NCI-H526 treated with DMSO at 0.1 percent for 48 hours (cell line): ENCODE measurements around the gene EHMT1.
"Not testable (repeated sequence)": the region's sequence is repeated elsewhere in the genome, so short reads cannot be mapped to it uniquely, and the experiment has no call there.

ENCODE experiments used
- DNase-seq: peaks from one replicate; lab custom pipeline; 2025; lab: John Stamatoyannopoulos, UW

The EHMT1 gene

DNA sequence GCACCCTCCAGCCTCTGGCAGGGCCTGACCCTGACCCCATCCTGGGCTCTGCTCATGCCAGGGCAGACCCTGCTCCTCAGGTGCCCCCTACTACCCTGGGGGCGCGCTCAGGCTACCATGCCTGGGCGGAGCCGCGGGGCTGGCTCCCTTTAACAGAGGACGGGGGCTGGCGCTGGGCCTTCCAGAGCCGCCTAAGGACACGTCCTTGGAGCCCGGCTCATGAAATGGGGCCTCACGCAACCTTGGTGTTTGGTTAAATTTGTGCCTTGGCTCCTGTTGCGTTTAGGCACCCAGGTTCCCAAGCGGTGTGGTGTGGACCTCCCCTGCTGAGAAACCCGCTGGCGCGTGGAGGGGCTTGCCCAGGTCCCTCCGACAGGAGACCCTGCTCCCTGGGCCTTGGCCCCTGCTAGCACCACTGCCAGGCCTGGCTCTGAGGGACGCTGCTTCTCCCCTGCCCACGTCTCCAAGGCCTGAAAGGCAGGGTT is 3.4 kb upstream of the EHMT1 start:
- DNase-seq = no peak

DNA sequence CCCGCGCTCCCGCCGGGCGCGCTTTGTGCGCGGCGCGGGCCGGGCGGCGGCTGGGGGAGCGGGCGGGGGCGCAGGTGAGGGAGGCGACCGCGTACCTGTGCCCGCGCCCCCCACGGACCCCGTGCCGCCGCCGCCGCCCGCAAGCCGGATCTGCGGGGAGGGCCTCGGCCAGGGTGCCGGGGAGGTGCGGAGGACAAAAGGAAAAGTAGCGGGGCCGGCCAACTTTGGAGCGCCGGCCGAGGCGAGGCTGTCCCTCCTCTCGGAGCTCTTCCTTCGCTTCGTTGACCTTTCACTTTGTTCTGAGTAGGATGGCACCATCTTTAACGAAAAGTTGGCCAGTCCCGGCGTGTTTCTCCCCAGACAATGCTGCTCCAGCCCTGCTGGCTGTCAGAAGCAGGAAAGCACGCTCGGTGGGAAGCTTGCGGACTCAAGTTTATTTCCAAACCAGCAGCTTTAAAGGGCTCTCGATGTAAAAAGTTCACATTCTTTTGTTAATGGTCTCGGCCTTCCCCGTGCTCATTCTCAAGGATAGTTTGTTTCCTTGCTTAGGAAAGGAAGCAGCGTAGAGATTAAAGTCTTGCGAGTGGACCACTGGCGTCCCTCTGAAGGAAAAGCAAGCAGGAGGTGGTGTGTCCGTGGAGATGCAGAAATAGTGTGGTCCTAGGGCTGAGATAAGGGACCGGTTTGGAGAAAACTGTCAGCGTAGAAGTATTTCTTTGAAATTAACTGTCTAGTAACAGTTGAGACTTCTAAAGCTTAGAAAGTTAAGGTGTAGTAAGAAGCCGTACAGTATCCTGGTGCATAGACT is 639 bp downstream of the EHMT1 start:
- no peak for DNase-seq

DNA sequence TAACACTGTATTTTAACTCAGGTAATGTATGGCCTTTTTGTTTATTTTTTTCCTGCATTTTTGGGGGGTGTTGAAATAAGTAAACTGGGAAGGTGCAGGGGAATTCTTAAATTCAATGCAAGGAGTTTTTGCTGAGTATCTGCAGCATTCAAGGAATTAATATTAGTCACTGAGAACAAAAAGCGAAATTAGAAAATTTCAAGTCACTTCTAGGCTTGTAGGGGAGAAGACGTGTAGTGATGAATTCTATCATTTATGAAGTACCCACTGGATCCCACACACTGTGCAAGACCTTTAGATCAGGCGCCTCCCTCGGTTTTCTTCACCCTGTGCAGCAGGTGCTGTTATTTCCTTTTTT is 1.2 kb downstream of the EHMT1 start:
- no peak for DNase-seq

DNA sequence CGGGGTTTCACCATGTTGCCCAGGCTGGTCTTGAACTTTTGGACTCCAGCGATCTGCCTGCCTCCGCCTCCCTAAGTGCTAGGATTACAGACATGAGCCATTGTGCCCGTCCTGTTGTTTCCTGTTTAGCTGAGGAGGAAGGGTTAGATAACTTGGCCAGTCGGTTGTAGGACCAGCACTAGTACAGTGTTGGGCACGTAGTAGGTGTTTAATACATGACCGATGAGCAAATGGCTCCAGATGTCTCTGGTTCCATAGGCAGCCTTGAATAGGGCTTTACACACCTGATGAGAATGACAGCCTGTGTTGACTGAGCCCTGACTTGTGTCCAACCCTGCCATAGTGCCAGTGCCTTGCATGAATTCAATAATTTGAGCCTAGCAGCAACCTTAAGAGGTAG is 1.8 kb downstream of the EHMT1 start:
- DNase-seq = no peak

DNA sequence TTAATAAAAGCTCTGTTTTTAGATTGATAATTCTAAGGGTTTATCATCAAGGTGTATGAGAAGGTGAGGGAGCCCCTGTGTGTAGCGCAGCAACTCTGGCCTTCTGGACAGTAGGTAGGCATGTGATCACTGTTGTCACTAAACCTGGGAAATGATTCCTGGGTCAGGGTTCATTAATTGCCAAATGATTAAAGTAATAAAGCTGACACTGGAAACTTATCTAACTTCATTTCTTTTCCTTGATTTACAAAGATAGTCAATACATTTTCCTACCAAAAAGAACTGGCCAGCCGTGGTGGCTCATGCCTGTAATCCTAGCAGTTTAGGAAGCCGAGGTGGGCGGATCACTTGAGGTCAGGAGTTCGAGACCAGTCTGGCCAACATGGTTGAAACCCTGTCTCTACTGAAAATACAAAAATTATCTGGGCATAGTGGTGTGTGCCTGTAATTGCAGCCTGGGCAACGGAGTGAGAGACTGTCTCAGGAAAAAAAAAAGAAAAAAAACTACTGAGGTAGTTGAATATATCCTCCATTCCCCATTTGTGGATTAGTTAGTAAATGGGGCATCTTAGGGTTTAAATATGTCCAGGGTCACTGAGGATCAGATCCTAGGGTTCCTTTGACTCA is 2.4 kb downstream of the EHMT1 start:
- no peak for DNase-seq

DNA sequence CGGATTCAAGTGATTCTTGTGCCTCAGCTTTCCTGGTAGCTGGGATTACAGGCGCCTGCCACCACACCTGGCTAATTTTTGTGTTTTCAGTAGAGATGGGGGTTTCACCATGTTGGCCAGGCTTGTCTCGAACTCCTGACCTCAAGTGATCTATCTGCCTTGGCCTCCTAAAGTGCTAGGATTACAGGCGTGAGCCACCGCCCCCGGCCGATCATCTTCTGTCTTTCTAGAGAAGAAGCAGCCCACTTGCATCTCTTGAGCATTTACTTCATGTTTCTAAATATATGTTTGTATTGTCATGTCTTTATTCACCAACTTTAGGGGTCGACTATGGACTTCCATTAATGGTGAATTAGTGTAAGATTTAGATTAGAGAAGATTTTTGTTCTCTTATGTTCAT is 3.4 kb downstream of the EHMT1 start:
- DNase-seq = not testable (repeated sequence)

DNA sequence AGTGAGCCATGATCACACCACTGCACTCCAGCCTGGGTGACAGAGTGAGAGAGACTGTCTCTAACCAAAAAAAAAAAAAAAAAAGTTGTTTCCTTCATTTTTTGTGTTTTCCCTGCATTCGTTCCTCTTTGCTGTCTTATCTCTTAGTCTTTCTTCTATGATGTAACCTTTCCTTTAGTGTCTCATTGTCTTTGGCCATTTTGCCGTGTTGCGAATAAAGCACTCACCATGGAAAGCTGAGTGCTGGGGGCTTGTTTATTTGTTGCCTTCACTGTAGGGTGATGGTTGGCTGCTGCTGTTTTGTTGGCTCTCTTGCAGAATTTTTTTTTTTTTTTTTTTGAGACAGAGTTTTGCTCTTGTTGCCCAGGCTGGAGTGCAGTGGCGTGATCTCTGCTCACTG is 7.7 kb downstream of the EHMT1 start:
- no peak for DNase-seq

DNA sequence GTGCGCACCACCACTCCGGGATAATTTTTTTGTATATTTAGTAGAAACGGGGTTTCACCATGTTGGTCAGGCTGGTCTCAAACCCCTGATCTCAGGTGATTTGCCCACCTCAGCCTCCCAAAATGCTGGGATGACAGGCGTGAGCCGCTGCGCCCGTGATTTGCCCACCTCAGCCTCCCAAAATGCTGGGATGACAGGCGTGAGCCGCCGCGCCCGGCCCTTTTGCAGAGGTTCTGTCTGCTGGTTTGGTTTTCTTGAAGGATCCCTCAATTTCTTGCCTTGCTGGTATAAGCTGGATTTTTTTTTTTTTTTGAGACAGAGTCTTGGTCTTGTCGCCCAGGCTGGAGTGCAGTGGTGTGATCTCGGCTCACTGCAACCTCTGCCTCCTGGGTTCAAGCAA is 8.6 kb downstream of the EHMT1 start:
- not testable (repeated sequence) for DNase-seq

DNA sequence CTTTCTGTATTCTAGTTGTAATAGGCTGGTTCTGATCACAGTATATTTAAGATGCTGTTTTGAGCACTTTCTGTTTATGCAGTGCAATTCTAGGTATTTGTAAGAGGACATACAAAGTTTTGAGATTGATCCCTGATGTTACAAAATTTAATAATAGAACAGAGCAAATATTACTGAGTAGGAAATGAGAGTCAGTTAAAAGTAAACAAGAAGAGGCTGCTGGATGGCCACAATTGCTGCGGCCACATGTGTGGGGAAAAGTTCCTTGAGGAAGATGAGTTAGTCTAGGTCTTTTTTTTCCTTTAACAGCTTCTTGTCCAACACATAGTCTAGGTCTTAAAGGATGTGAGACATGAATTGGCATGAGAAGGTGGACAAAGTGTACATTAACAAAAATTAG is 11.3 kb downstream of the EHMT1 start:
- no peak for DNase-seq

DNA sequence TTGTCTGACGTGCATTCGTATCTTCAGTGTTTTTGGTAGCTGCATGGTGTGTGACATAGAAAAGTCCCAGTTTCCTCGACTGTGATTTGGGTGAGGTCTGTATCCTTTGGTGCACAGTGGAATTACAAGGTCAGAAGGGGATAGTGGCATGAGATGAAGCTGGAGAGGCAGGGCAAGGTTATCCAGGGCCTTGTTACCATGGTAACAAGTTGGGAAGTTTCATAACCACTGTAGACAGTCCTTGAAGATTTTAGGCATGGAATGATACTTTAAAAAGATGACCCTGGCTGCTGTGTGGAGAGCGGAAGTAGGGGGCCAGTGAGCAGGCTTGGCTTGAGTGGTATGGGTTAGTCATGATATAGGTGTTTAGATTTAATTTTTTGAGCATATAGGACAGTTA is 11.9 kb downstream of the EHMT1 start:
- no peak for DNase-seq

DNA sequence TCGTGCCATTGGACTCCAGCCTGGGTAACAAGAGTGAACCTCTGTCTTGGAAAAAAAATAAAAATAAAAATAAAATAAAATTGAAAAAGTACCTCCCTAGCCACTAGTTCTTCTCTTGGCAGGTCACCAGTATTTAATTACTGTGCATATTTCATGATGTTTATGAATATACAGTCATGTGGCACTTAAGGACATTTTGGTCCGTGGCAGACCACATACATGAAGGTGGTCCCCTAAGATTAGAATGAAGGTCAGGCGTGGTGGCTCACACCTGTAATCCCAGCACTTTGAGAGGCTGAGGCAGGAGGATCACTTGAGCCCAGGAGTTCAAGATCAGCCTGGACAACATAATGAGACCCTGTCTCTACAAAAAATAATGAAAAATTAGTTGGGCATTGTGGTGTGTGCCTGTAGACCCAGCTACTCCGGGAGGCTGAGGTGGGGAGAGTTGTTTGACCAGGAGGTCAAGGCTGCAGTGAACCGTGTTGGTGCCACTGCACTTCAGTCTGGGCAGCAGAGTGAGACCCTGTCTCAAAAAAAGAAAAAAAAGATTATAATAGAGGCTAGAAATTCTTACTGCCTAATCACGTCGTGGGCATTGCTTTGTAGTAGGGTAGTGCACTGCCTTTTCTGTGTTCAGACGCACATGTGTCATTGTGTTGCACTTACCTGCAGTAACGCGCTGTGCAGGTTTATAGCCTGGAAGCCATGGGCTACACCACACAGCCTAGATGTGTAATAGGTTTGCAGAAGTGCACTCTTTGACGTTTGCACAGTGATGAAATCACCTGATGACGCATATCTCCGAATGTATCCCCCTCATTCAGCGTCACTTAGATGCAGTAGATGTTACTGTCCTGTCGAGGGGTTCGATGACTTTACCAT is 12.8 kb downstream of the EHMT1 start:
- DNase-seq = no peak

DNA sequence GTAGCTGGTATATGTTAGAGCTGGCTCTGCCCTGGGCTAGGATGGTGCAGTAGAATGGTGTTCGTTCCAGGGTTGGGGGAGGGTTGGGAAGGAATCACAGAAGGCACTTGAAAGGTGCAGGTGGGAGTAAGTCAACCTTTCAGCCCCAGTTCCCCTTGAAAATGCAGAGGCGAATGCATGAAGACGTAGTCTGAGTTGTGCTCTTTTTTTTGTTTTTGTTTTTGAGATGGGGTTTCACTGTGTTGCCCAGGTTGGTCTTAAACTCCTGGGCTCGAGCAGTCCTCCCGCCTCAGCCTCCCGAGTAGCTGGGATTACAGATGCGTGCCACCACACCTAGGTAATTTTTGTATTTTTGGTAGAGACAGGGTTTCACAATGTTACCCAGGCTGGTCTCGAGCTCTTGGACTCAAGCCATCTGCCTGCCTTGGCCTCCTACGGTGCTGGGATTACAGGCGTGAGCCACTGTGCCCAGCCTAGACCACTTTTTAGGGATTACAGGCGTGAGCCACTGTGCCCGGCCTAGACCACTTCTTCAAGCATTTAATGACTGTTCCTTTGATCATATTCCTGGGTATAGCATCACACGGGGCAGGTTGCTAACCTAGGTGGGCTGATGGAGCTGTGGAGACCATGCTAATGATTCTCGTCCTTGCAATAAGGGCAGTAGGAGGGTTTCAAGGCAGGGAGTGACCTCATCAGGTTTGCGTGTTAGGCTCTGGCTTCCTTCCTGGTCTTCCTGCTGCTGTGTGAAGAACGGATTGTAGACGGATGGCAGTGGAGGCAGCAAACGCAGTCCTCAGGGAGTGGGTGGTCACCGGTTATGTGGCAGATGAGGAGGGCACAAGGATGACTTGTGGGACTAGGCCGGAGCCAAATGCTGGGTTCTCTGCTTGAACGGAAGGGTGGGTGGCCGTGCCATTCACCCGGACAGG is 13.7 kb downstream of the EHMT1 start:
- DNase-seq = no peak

DNA sequence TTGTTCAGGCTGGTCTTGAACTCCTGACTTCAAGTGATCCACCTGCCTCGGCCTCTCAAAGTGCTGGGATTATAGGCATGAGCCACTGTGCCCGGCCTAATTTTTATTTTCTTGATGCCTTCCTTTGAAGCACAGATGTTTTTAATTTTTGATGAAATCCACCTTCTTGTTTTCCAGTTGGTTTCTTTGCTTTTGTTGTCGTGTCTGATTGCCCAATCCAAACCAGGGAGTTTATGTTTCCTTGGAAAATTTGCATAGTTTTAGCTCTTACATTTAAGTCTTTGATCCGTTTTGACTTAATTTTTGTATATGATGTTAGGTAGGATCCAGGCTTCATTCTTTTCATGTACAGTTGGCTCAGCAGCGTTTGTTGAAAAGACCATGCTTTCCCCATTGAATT is 15.2 kb downstream of the EHMT1 start:
- no peak for DNase-seq

DNA sequence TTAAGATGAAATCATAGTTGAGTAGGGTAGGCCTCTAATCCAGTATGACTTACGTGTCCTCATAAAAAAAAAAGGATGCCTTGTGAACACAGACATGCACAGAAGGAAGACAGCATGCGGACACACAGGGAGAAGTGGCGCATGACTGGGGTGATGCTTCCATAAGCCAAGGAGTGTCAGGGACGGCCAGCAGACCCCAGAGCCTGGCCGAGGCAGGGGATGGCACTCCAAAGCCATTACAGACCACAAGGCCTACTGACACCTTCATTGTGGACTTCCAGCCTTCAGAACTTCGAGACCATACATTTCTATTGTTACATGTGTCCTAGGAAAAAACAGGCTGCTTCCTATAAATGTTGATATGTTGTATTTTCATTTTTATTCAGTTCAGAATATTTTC is 19.9 kb downstream of the EHMT1 start:
- no peak for DNase-seq

DNA sequence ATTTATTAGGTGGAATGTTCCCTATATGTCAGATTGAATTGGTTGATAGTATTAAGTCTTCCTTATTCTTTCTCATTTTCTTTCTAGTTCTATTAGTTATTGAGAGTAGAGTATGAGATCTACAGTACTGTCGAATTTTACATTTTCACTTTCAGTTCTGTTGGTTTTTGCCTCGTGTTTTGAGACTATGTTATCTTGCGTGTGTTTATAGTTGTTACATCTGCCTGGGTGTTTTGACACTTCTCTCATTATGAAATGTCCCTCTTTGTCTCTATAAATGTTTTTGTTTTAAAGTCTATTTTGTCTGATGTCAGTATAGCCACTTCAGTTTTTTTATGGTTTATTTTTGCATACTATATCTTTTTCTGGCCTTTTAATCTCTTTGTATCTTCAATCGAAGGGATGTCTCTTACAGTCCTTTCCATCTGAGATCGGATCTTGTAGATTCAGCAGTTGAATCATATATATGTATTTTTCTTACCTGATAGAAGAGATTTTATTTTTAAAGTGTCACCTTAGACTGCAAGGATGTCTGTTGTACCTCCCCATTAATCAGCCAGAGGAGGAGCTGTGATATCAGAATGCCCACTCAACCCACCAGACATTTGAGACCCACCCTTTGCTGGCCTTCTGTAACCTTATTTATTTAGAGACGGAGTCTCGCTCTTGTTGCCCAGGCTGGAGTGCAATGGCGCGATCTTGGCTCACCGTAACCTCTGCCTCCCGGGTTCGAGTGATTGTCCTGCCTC is 20.7 kb downstream of the EHMT1 start:
- DNase-seq = no peak

DNA sequence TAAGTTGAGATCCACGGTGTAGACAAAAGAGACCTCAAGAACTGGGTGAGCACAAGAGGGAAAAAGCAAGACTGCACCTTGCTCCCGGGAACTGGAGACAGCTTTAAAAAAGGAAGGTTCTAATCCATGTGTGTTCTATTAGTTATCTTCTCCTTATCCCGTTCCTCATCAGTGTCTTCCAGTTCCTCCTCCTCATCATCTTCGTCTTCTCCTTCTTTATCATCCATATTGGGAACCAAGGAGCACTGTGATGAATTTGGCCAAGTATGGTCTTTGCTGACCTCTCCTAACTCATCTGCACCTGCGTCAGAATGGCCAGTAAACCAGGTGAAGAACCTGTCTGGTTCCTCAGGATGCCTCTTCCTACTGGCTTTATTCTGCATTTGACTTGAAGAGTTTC is 22.1 kb downstream of the EHMT1 start:
- DNase-seq = no peak

DNA sequence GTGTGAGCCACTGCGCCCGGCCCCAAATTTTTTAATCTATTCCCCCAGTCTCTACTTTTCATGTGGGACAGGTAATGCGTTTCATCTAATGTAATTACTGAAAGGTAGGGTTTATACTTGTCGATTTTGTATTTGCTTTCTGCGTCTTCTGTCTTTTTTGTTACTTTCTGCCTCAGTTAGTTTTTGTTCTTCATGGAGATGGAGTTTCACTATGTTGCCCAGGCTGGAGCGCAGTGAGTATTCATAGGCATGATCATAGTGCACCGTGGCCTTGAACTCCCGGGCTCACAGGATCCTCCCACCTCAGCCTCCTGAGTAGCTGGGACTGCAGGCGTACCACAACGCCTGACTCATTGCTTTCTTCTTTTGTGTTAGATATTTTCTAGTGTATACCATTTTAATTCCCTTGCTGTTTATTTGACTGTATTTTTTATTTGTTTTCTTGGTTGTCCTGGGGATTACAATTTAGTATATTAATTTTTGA is 23.4 kb downstream of the EHMT1 start:
- no peak for DNase-seq

DNA sequence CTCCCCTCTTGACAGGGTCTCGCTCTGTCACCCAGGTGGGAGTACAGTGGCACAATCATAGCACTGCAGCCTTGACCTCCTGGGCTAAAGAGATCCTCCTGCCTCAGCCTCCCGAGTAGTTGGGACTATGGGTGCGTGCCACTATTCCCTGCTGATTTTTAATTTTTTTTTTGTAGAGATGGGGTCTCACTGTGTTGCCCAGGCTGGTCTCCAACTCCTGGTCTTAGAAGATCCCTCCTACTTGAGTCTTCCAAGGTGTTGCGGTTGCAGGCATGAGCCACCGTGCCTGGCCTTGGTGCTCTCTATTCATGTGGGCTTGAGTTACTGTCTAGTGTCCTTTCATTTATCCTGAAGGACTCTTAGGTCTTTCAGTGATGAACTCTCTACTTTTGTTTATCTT is 24.1 kb downstream of the EHMT1 start:
- no peak for DNase-seq

DNA sequence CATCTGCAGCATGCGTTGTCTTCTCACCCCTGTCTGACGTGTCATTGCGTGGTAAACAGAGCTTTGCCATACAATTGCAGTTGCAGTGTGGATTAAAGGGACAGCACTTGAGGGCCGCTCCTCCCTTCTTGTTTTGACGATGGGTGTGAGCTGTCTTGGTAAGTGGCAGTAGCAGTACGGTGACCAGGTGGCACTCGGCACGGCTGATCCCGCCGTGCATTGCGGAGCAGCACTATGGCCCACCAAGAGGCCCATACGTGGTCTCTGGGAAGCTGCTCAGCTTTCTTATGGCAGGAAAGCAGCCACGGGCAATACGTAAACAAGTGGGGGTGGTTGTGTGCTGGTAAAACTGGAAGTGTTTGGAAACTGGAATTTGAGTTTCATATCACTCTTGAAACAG is 25.1 kb downstream of the EHMT1 start:
- no peak for DNase-seq

DNA sequence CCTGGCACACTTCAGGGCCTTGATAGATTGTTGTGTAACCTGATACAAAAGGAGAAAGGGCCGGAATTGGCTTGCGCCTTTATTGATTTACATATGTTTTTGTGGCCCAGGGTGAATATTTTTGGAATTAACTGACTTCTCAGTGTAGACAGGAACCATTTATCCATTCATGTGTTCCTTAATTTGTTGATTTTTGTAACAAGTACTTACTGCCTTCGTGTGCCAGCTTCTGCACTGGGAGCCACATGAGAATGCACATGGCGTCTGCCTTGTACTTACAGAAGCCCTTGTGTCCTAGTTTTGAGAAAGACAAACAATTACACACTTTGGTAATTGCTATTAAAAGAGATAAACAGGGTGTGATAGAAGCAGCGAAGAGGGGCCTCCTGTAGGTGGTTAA is 26.4 kb downstream of the EHMT1 start:
- DNase-seq = peak; percentile 1

DNA sequence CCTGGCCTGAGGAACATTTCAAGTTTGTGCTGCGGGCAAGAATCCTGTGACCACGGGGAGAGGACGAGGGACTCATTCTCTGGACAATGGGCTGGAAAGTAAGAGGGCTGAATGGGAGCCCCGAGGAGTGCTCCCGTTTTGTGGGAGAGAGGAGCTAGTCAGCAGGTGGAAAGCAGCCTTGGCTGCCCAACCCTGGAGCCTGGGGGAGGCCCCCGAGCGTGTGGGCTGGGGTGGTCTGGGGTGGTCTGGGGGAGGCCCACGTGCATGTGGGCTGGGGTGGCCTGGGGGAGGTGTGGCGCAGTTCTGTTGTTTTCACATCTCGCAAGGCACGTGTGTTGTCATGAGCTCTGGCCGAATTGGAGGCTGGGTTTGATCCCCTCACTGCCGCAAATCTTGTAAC is 27.5 kb downstream of the EHMT1 start:
- no peak for DNase-seq
